Measurements from ENCODE around the gene PIH1D1. TPM values are rescaled to one million over a fixed set of nuclear protein-coding genes. Genes with fewer than 3 reads are reported as not detected.
"Not testable (repeated sequence)": the region's sequence is repeated elsewhere in the genome, so short reads cannot be mapped to it uniquely, and the experiment has no call there.

Gene PIH1D1
- total and polyA plus RNA-seq, 11 donors, result 16.3 to 57.6 (median 31.1) TPM

DNA sequence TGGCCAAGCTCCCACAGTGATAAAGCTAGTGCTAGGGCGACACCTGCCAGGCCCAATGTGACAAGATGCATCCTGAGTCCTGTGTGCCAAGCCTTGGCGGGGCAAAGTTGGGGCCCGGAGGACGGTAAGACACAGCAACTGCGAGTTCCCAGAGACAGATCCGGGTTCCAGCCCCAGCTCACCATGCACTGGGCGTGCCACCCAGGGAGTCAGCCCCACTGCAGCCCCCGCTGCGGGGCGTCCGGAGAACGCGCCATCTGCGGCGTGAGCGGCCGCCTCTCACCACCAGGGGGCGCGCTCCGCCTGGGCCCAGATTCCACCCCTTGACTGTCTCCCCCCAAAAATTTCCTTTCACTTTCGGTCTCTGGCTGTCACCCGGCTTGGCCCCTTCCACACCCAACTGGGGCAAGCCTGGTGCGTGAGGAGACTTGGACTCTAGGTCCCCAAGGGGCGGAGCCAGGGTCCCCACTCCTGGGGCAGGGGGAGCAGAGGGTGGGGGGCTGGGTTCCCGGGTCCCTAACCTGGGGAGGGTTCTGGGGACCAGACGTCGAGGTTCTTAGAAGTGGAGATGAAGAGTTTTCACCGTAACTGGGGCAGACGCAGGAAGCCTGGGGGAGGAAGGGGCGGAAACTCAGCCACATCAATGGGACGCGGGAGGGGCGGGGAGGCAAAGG lies 22.4 kb upstream of the PIH1D1 start, which contains the start of gene FLT3LG:
Gene FLT3LG (plus strand): TSS at position 348 of the 674 bp plus-strand sequence. CDS start 425 bp downstream, outside the sequence.
- peaks cover 0 to 57% (median 13%) of the 10 kb centered on the region in 12 donors for H3K4me1 ChIP-seq
- DNase-seq (peak; percentile 74 to 90 (median 83)), ATAC-seq (peak; percentile 44 to 79 (median 65))
- peak within 1 kb of the TSS; percentile 76 to 96 (median 90) for H3K27ac ChIP-seq
- no peaks in the 10 kb centered on the region for H3K9me3 ChIP-seq
- TF ChIP-seq, protein P1, sequence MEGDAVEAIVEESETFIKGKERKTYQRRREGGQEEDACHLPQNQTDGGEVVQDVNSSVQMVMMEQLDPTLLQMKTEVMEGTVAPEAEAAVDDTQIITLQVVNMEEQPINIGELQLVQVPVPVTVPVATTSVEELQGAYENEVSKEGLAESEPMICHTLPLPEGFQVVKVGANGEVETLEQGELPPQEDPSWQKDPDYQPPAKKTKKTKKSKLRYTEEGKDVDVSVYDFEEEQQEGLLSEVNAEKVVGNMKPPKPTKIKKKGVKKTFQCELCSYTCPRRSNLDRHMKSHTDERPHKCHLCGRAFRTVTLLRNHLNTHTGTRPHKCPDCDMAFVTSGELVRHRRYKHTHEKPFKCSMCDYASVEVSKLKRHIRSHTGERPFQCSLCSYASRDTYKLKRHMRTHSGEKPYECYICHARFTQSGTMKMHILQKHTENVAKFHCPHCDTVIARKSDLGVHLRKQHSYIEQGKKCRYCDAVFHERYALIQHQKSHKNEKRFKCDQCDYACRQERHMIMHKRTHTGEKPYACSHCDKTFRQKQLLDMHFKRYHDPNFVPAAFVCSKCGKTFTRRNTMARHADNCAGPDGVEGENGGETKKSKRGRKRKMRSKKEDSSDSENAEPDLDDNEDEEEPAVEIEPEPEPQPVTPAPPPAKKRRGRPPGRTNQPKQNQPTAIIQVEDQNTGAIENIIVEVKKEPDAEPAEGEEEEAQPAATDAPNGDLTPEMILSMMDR (IDR thresholded peaks at IDR 0.05), result peak; percentile 96 to 100 (median 99)
- peak in 1 of 2 donors; percentile 41 for TF ChIP-seq POLR2A (IDR thresholded peaks at IDR 0.05)
- WGBS, 4 donors, result 1 to 4% (median 1%) methylated on average over 18 to 33 of the region's 33 CpGs
- intact Hi-C loops (cut with DNase I), result loop anchor here in 1 of 10 donors (1.0 kb wide), 1 partner anchor 73 kb away; no protein-coding TSS in a partner anchor
- H3K27me3 ChIP-seq, result peaks cover 0 to 6% (median 0%) of the 10 kb centered on the region in 9 donors
- H3K4me3 ChIP-seq, result peak within 1 kb of the TSS; percentile 33 to 93 (median 68)
- peaks cover 0 to 12% (median 0%) of the 10 kb centered on the region in 9 donors for H3K36me3 ChIP-seq

DNA sequence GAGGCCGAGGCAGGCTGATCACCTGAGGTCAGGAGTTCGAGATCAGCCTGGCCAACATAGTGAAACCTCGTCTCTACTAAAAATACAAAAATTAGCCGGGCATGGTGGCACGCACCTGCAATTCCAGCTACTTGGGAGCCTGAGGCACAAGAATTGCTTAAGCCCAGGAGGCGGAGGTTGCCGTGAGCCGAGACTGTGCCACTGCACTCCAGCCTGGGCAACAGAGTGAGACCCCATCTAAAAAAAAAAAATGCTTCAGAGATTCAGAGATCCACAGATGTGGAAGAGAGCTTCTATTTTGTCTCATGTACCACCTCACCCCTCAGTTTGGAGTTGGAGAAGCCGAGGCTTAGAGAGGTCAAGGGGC lies 21.9 kb upstream of the PIH1D1 start:
- ATAC-seq; DNase-seq; H3K36me3 ChIP-seq; H3K9me3 ChIP-seq; H3K27me3 ChIP-seq; intact Hi-C loops (cut with DNase I): not testable (repeated sequence)
- 74 to 78% (median 75%) methylated on average over 9 of the region's 9 CpGs for WGBS, 4 donors
- Histone ChIP-seq H3K4me3 (peak overlapping the region in 10 of 12 donors; percentile 56 to 93 (median 68)), H3K4me1 (peaks cover 0 to 58% (median 17%) of the 10 kb centered on the region in 12 donors), H3K27ac (peak overlapping the region in 11 of 12 donors; percentile 76 to 96 (median 90))

DNA sequence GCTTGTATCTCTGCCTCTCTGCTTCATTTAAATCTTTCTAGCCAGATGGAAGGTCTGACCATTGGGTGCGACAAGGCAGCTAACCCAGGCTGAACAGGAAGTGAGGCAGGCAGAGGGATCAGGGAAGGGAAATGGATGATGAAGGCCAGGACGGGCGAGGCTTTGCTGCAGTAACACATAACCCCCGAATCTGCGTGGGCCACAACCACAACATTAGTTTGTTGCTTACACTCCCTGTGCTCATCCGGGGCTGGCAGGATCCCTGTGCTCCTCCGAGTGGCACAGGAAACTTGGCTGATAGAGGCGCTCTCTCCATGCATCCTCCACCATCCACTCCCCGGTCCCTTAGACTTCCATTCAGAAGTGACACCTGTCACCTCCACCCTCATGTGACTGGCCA lies 21.3 kb upstream of the PIH1D1 start:
- peak in 1 of 5 donors; percentile 23 for DNase-seq
- peak overlapping the region in 7 of 12 donors; percentile 83 to 93 (median 90) for H3K27ac ChIP-seq
- H3K4me1 ChIP-seq, result peaks cover 0 to 60% (median 19%) of the 10 kb centered on the region in 12 donors
- no peaks in the 10 kb centered on the region for H3K9me3 ChIP-seq
- intact Hi-C loops (cut with DNase I), result no loop called here
- peaks cover 0 to 8% (median 0%) of the 10 kb centered on the region in 9 donors for H3K36me3 ChIP-seq
- WGBS, 4 donors, result 64 to 77% (median 70%) methylated on average over 9 of the region's 9 CpGs
- H3K4me3 ChIP-seq, result no peak overlapping the region
- no peak for ATAC-seq
- TF ChIP-seq, protein P1 (IDR thresholded peaks at IDR 0.05), result no peak
- TF ChIP-seq POLR2A (IDR thresholded peaks at IDR 0.05), result no peak
- H3K27me3 ChIP-seq, result peaks cover 0 to 6% (median 0%) of the 10 kb centered on the region in 9 donors

DNA sequence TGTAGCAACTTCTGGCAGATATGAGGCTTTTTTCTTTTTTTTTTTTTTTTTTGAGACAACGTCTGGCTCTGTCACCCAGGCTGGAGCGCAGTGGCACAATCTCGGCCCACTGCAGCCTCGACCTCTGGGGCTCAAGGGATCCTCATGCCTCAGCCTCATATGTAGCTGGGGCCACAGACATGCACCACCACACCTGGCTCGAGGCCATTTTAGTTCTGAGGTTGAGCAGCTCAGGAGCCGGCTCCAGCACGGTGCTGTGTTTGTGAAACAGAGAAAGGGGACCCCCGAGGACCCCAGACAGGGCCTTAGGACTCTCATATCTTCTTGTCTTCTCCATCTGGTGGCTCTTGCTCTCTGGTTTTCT lies 19.0 kb upstream of the PIH1D1 start:
- DNase-seq (no peak), ATAC-seq (no peak)
- 80 to 85% (median 82%) methylated on average over 8 of the region's 8 CpGs for WGBS, 4 donors
- H3K9me3 ChIP-seq, result no peaks in the 10 kb centered on the region
- H3K27ac ChIP-seq, result peak overlapping the region in 4 of 12 donors; percentile 64 to 81 (median 76)
- intact Hi-C loops (cut with DNase I), result no loop called here
- peaks cover 0 to 6% (median 0%) of the 10 kb centered on the region in 9 donors for H3K27me3 ChIP-seq
- H3K36me3 ChIP-seq, result peaks cover 0 to 17% (median 6%) of the 10 kb centered on the region in 9 donors
- no peak overlapping the region for H3K4me3 ChIP-seq
- TF ChIP-seq, protein P1 (IDR thresholded peaks at IDR 0.05), result no peak
- TF ChIP-seq POLR2A (IDR thresholded peaks at IDR 0.05), result no peak
- peaks cover 0 to 48% (median 19%) of the 10 kb centered on the region in 12 donors for H3K4me1 ChIP-seq
